HCT116 (cell line): ENCODE results near the gene GLT8D2.

Experiments
- CBX3 ChIP-seq: IDR thresholded peaks from 2 replicates; pipeline ENCODE4 v1.6.1; 2012; ENCODE audit warnings: low read depth
- POLR2AphosphoS5 ChIP-seq: IDR thresholded peaks from 2 replicates; pipeline ENCODE4 v1.6.1; 2011; ENCODE audit warnings: mild to moderate bottlenecking, low read depth, low read length, moderate library complexity
- RAD21 ChIP-seq: IDR thresholded peaks from 2 replicates; pipeline ENCODE4 v1.6.1; 2012; ENCODE audit warnings: low read depth, mild to moderate bottlenecking
- REST ChIP-seq: IDR thresholded peaks from 2 replicates; pipeline ENCODE4 v1.6.1; 2012; ENCODE audit warnings: low read depth
- ZNF274 ChIP-seq: fragments of 200-500 bp; sonication (Bioruptor generic); IDR thresholded peaks from 2 replicates; pipeline ENCODE4 v1.6.1; 2014; ENCODE audit warnings: mild to moderate bottlenecking, low read depth, low read length, inconsistent platforms
- TF ChIP-seq, protein P1 (sequence below), 3 experiments: fragments of 200-600 bp in 1 of 3; sonication (generic) in 1 of 3; IDR thresholded peaks in 2 of 3; conservative IDR thresholded peaks in 1 of 3; 2 replicates each; pipeline ENCODE4 v1.5.1; 2012 to 2017; ENCODE audit warnings: low read depth in 2 of 3, low read length in 2 of 3, antibody characterized with exemption in 1 of 3, borderline replicate concordance in 1 of 3, control low read depth in 1 of 3, mild to moderate bottlenecking in 1 of 3, mixed read lengths in 1 of 3, mixed run types in 1 of 3, moderate library complexity in 1 of 3; ENCODE audit not compliant: insufficient read depth in 1 of 3

DNA sequence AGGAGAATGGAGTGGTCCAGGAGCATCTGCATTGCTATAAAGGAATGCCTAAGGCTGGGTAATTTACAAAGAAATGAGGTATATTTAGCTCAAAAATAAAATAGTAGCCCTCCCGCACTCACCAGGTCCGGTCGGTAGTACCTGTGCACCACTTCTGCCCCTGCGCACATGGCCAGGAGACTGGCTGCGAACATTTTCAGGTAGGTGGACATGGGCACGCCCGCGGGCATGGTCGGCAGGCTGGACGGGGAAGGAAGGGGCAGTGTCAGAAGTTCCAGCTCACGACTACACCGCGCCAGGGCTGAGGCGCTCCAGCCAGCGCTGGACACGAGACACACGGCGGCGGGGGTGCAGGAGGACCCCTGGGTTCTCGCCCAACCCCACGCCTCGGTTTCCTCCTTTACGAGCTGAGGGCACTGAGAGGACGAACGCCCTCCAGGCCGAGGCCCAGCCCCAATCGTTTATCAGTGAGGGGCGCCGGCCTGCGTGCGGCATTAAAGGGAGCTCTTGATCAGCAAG lies 93.4 kb downstream of the GLT8D2 start:
- no peak for TF ChIP-seq ZNF274
- TF ChIP-seq, protein P1, sequence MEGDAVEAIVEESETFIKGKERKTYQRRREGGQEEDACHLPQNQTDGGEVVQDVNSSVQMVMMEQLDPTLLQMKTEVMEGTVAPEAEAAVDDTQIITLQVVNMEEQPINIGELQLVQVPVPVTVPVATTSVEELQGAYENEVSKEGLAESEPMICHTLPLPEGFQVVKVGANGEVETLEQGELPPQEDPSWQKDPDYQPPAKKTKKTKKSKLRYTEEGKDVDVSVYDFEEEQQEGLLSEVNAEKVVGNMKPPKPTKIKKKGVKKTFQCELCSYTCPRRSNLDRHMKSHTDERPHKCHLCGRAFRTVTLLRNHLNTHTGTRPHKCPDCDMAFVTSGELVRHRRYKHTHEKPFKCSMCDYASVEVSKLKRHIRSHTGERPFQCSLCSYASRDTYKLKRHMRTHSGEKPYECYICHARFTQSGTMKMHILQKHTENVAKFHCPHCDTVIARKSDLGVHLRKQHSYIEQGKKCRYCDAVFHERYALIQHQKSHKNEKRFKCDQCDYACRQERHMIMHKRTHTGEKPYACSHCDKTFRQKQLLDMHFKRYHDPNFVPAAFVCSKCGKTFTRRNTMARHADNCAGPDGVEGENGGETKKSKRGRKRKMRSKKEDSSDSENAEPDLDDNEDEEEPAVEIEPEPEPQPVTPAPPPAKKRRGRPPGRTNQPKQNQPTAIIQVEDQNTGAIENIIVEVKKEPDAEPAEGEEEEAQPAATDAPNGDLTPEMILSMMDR (IDR thresholded peaks at IDR 0.05 in 2 of 3, conservative IDR thresholded peaks at IDR 0.05 in 1 of 3; ENCODE audit: borderline replicate concordance in 1 of 3, insufficient read depth in 1 of 3, low read depth in 2 of 3, low read length in 2 of 3): no peak
- no peak for TF ChIP-seq POLR2AphosphoS5
- TF ChIP-seq RAD21: no peak
- TF ChIP-seq CBX3: no peak
- TF ChIP-seq REST: no peak
